Endothelial cell of hepatic sinusoid (primary cell): Measurements from ENCODE around the gene TSC22D2.

Source experiments
- in situ Hi-C: cut with HindIII; loops from 2 replicates; pipeline ENCODE4 v1.10.0; 2017; ENCODE audit warnings: low sequenced_read_pairs

TSC22D2 gene

DNA sequence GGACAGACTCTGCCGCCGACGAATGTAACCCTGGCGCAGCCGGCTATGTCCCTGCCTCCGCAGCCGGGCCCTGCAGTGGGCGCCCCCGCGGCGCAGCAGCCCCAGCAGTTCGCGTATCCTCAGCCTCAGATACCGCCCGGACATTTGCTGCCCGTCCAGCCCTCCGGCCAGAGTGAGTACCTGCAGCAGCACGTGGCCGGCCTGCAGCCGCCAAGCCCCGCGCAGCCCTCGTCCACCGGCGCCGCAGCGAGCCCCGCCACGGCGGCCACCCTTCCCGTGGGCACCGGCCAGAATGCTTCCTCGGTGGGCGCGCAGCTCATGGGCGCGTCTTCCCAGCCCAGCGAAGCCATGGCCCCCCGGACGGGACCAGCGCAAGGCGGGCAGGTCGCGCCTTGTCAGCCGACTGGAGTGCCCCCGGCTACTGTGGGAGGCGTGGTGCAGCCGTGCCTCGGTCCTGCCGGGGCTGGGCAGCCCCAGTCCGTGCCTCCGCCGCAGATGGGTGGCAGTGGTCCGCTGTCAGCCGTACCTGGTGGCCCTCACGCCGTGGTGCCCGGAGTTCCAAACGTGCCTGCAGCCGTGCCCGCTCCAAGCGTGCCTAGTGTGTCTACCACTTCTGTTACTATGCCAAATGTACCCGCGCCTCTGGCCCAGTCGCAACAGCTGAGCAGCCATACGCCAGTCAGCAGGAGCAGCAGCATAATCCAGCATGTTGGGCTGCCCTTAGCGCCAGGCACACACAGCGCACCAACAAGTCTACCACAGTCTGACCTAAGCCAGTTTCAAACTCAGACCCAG lies 2.4 kb downstream of the TSC22D2 start:
- in situ Hi-C loops = loop anchor here (5.0 kb wide), 1 partner anchor 183 kb away; no protein-coding TSS in a partner anchor

- in situ Hi-C loops = loop anchor here (5.0 kb wide), 1 partner anchor 184 kb away; no protein-coding TSS in a partner anchor
These were observed 3.0 kb downstream of the TSC22D2 start for GRCh38 chr3:150411106-150411460.

DNA sequence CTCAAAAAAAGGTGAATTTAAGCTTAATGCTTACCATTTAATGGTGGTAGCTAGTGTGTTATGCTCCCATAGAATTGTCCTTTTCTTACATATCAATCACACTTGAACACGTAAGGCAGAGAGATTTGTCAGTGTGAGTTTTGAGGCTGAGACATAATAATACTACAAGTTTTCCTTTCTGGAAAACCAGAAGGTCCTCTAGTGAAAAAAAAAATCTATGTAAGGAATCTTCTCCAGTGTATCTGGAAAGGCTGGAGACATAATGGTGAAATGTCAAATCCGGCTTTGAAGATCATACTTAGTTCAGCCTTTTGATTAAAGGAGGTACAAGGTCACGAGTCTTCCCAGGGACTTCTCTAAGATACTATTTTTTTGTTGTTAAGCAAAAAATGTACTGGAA lies 3.4 kb downstream of the TSC22D2 start:
- in situ Hi-C loops = loop anchor here (5.0 kb wide), 1 partner anchor 184 kb away; no protein-coding TSS in a partner anchor

GRCh38 chr3:150411976-150412375 lies 3.9 kb downstream of the TSC22D2 start:
- in situ Hi-C loops = loop anchor here (5.0 kb wide), 1 partner anchor 185 kb away; no protein-coding TSS in a partner anchor

DNA sequence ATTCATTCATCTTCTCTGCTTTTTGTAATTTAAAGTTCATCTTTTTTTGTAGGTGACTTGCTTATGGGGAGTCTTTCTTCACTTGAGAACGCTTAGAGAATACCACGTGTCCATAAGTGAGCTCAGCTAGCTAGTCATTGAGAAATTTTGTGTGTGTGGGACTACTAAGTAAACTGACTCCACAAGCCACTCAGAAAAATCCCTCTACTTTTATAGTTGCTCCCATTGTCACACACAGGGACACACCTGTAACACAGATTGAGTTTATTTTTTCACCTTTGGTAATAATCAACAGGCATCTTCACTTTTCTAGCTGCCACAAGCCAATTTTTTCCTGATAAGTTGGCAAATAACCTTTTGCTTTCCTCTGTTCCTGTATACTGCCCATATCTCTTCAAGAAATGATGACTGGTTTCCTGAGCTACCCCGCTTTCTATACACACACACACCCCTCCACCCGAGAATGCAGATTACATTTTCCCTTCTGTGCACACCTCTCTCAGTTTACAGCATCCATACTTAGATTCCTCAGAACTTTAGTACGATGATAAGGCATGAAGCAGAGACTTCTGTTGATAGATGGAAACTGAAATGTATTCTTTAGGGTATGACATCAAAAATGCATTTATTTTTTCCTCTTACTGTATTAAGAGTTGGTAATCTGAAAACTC lies 4.6 kb downstream of the TSC22D2 start:
- in situ Hi-C loops = loop anchor here (5.0 kb wide), 1 partner anchor 185 kb away; no protein-coding TSS in a partner anchor

- in situ Hi-C loops = loop anchor here (5.0 kb wide), 1 partner anchor 187 kb away; no protein-coding TSS in a partner anchor
These were observed 6.2 kb downstream of the TSC22D2 start for GRCh38 chr3:150414258-150414657.

DNA sequence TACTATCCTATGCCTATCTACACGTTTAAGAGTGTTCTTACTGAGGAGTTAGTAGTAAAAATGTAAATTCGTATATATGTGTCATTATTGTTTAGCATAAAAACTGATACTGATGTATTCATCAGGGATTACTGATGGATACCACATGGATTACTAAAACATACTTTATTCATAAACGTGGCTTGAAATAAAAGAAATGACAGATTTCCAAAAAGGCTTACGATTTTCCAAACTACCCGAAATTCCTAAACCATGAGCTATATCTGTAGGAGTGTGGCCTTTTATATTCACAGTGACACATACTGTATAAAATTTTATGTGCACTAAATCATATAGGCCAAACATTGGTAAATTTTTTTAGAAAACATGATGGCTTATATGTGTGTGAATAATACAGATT lies 6.9 kb downstream of the TSC22D2 start:
- in situ Hi-C loops = loop anchor here (5.0 kb wide), 1 partner anchor 188 kb away; no protein-coding TSS in a partner anchor

GRCh38 chr3:150419076-150419868 lies 11.2 kb downstream of the TSC22D2 start:
- in situ Hi-C loops = no loop called here

DNA sequence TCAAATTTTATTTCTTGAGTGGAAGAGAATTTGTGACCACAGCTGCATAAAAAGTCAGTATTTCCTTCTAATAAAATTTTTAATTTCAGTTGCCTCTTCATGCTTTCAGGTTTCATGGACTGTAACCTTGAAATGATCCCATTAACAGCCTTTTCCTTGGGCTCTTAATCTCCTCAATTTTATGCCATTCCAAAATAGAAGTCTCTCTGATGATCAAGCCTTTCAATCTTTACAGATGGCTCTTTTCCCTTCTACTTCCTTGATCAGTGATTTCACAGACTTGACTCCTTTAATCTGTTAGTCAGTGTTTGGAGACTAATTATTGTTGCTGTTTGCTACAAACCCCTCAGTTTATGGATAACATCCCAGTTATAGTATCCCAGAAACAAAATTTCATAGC lies 11.9 kb downstream of the TSC22D2 start:
- in situ Hi-C loops = no loop called here

DNA sequence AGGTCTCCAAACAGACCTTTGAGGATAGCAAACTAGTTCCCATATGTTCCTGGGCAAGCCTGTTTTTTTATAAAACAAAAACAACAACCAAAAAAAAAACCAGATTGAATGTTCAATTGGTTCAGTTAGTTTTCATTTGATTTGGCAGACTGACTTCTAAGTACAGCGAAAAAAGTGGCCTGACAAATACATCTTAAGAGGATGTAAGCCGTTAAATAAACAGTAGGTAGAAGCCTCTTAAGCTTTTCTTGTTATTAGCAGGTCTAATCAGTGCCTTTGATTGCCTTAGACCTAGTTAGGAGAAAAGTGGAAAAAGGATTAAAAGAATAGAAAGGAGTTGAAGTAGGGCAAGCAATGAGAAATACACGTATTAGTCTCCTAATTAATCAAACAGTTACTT lies 13.2 kb downstream of the TSC22D2 start:
- in situ Hi-C loops = no loop called here

DNA sequence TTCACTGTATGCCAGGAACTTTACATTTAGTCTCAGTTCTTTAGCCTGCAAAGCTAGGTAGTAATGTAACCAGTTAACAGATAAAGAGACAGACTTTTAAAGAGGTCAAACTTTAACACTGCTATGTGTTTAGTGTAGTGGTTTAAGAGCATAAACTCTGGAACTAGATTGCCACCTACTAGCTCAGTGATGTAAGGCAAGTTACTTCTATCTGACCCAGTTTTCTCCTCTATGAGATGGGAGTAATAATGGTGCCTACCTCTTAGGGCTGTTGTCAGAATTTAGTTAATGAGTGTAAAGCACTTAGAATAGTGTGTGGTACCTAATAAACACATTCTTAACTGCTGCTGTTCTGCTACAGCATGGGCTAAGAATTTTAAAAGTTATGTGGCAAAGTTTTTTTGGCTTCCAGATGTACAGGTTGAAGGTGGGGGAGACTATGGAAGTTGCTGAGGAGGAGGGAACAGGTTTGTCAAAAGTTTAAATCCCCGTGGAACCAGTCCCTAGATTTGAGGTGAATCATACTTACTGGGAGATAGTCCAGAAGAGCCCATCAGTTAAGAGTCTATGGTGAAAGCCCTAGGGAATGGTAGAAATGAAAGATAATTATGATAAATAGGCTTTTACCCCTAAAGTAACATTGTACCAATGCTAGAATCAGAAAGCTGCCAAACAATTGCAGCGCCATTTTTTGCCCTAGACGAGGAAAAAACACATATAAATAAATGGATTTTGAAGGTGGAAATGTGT lies 13.9 kb downstream of the TSC22D2 start:
- in situ Hi-C loops = no loop called here

GRCh38 chr3:150422907-150423306 lies 14.8 kb downstream of the TSC22D2 start:
- in situ Hi-C loops = no loop called here

- in situ Hi-C loops = no loop called here
These were observed 15.7 kb downstream of the TSC22D2 start for GRCh38 chr3:150423761-150424160.

DNA sequence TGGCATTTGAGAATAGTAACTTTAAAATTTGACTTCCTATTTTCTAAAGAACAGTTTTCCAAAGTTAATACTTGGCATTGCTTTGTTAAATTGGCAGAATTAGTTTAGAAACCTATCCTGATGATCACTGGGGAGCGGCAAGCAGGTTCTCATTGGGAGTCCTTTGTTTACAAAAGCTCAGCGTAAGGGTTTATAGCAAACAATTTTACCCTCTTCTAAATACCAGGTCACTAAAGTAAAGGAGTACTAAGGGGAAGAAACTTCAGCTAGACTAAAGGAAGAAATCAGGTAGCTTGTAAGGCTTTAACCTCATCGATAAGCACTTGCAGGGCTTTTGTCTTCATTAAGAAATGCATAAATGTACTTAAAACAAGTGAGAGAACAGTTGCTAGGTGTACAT lies 18.2 kb downstream of the TSC22D2 start:
- in situ Hi-C loops = loop anchor here (5.0 kb wide), 1 partner anchor 36 kb away; no protein-coding TSS in a partner anchor

GRCh38 chr3:150428562-150428961 lies 20.5 kb downstream of the TSC22D2 start:
- in situ Hi-C loops = loop anchor here (5.0 kb wide), 1 partner anchor 34 kb away; no protein-coding TSS in a partner anchor

GRCh38 chr3:150429767-150430671 lies 21.9 kb downstream of the TSC22D2 start:
- in situ Hi-C loops = loop anchor here (5.0 kb wide), 1 partner anchor 32 kb away; no protein-coding TSS in a partner anchor

GRCh38 chr3:150433347-150433746 lies 25.2 kb downstream of the TSC22D2 start:
- in situ Hi-C loops = no loop called here

DNA sequence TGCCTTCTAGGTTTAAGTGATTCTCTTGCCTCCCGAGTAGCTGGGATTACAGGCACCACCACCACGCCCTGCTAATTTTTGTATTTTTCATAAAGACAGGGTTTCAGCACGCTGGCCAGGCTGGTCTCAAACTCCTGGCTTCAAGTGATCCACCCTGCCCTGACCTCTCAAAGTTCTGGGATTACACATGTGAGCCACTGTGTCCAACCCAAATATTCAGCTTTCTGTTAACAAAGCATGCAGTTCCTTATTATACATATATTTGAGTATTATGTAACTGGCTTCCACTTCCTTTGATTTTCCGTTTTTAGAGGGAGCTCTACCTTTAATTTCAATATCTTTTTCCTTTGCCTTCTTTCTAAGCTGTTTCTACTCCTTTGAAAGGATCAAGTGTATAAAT lies 26.1 kb downstream of the TSC22D2 start:
- in situ Hi-C loops = no loop called here

DNA sequence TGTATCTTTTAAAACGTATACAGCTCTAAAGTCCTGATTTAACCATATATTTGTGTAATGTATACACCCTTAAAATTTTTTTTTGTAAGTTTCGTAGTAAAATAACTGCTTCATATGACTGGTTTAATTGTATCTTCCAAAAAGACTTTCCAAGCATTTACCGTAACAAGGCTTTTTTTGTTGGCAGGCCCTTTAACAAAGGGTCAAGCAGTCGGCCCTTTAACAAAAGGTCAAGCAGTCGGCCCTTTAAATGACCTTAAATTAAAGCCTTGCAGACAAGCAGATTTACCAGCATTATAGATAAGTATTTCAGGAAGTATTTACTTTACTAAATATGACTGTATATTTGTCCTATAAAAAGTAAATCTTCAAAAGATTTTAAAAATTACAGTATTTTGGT lies 28.1 kb downstream of the TSC22D2 start:
- in situ Hi-C loops = no loop called here
